RKO (cell line): ENCODE data around the gene GRID2IP.
"Not testable (repeated sequence)": the region's sequence is repeated elsewhere in the genome, so short reads cannot be mapped to it uniquely, and the experiment has no call there.

ENCODE experiments used
- DNase-seq: peaks from one replicate; pipeline ENCODE4 v3.0.0-alpha.2; 2016; ENCODE audit warnings: low spot score

The GRID2IP gene

DNA sequence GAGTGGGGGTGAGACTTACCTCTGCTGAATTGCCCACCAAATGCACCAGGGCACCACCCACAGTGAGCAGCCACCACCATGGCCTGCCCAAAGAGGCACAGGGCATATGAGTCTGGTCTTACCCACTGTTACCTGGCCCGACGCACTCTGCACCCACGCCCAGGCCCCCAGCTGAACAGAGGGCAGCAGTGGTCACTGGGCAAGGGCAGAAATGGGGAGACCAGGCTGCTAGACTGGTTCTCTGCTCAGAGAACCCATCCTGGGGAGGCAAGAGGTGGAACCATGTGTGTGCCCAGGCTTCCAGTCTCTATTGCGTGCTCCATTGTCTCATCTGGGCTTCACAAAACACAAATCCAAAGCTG lies 64.1 kb downstream of the GRID2IP start:
- no peak for DNase-seq

DNA sequence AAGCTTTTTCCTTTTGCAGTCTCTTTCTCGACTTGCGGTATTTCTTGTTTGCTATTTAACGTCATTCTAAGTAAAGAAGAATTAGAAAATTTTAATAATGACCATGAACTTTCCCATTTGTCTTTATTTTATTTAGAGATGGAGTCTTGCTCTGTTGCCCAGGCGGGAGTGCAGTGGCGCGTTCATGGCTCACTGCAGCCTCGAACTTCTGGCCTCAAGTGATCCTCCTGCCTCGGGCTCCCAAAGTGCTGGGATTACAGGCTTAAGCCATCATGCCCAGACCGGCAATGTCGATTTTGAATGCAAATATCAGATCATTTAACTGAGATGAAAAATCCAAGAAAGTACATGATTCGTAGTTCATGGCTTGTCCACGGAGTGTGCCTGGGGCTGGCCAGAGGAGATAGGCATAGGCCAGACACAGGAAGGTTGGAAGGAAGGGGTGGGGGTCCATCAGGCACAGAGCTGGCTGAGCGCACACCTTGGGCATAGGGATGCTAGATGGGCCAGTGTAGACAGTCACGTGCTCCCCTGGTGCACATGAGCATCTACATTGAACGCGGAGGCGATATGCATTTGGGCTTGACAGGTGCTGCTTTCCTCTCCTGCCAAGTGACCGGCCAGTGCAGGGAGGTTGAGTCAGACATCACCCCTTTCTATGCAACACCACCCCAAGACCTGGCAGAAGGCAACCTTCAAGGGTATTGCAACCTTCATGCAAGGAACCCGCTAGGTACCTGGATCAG lies 64.7 kb downstream of the GRID2IP start:
- no peak for DNase-seq

DNA sequence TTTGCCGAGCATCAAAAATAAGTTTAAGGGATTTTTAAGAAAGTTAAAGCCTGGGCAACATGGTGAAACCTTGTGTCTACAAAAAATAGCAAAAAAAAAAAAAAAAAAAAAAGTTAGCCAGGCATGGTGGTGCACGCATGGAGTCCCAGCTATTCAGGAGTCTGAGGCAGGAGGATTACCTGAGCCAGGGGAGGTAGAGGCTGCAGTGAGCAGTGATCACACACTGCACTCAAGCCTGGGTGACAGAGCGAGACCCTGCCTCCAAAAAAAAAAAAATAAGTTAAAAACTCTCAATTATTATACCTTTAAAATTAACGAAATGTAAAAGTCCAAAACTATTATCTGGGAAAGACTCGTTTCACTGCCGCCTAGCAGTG lies 68.5 kb downstream of the GRID2IP start:
- no peak for DNase-seq

DNA sequence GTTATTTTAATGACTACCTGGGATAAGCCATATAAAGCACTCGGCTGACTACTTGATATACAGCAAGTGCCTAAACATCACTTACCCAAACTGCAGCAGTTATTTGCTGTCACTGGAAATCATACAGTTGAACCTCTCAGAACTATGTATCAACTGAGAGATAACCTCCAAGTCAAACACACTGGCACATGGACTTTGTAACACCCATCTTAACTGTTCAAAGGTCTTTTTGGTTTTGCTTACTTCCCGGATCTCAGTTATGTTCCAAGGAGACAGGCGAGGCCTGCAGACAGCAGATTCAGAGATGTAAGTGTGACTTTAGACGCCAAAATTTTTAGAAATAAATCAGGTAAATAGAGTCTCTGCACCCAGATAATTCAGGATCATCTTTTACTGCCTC lies 69.0 kb downstream of the GRID2IP start:
- DNase-seq, result no peak

DNA sequence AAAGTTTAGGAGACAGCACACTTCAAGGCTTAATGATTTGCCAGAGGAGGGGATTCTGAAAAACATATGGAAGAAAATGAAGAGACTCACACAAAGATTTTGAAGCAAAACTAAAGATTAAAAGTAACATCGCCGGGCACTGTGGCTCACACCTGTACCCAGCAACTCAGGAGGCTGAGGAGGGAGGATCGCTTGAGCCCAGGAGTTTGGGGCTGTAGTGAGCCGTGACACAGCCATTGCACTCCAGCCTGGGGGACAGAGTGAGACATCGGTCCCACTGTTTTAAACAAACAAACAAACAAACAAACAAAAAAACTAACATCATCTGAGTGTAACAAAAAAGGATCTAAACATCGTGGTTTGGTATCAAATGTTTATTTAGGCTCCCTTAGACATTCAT lies 69.8 kb downstream of the GRID2IP start:
- no peak for DNase-seq

DNA sequence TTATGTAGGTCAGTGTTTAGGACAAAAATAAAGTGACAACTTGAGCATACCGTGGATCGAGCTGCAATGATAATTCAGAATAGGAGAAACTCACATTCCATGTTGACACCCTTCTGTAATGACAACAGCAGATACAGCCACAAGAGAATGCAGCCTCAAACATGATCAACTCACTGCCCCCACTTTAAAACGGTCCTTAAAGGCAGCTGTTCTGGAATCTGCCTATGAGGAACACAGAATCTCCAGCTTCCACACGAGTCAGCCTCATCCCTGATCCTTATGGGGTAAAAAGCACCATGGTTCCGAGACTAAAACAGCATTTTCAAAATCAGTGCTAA lies 71.0 kb downstream of the GRID2IP start:
- DNase-seq, result no peak

DNA sequence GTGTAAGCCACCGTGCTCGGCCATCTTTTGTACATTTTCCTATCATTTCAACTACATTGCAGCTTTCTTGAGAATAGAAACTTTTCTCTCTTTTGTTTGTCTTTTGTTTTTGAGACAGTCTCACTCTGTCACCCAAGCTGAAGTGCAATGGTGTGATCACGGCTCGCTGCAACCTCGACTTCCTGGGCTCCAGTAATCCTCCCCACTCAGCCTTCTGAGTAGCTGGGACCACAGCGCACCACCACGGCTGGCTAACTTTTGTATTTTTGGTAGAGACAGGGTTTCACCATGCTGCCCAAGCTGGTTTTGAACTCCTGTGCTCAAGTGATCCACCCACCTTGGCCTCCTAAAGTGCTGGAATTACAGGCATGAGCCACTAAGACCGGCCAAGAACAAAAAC lies 72.2 kb downstream of the GRID2IP start:
- no peak for DNase-seq

DNA sequence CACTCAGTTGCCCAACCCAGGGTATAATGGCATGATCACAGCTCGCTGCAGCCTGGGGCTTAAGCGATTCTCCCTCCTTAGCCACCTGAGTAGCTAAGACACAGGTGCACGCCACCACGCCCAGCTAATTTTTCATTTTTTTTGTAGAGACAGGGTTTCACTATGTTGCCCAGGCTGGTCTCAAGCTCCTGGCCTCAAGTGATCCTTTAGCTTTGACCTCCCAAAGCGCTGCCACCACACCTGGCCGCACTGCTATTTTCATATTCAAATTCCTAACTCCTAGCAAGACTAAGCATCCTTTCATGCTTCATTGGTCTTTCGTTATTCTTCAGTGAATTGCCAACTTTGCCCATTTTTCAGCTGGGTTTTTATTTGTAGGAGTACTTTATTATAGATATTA lies 73.1 kb downstream of the GRID2IP start:
- DNase-seq, result no peak

DNA sequence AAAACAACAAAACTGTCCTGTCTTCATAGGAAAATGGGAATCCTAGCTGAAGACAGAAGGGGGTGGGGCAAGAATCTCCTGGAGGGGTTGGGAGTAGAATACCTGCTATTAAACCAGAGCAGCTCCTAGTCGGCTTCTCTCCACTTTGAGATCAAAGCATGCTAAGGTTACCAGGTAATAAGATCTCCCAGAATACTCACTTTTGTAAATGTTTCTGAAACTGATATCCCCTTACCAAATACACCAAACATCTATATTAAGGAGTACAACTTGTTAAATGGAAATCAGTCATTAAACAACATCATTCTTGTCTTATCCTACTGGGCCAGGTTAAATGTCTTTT lies 74.0 kb downstream of the GRID2IP start:
- no peak for DNase-seq

DNA sequence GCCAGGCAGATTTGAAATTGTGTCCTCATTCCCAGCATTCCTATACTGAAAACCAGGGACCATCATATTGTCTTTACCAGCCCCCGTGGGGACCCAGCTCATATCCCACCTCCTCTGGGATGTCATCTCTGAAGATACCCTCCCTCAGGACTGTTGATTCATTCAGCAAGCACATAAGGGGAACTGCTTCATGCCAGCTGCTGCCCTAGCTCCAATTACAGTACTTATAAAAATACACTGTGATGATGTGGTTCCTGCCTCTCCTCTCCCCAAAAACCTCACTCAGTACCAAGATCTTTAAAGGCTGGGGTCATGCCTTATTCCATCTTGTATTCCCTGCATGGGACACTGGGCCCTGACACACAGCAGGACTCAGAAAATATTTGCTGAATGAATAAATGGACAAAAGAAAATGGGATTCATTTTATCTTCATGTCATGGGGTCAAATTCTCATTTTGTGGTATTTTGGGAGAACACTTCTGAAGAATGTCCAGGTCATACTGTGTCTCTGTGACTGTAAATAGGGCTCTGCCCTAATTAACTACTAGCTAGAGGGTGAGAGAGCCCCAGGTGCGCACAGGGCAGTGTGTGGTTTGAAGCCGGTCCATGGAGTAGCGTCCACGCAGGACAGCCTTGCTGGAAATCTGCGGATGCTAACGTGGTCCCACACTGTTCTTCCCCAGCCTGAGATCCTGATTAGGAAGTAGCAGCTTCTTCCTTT lies 74.5 kb downstream of the GRID2IP start:
- no peak for DNase-seq

DNA sequence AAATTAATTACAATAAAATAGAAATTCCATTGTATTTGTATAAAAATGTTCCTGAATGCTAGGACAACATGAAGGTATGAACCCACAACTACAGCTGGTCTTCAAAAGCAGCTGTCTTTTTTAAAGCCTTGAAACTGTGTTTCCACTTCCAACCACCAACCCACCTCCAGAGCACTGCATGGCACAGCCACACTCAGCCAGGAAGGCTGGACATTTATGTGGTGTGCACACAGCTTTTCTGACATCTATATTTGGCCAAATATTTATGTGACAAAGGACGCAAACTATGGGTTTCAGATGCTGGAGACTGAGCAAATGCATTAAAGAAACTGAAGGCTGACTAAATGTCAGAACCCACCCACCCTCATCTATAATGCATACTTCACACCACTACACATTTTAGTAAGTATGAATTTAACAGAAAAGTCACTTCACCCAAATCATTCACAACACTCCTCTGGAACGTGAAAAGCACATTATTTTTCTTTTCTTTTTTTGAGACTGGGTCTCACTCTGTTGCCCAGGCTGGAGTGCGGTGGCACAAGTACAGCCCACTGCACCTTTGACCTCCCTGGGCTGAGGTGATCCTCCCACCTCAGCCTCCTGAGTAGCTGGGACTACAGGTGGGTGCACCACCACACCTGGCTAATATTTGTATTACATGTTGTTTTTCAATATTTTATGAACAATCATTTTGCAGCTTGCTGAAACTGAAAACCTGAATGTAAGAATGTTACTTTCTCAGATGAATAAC lies 75.7 kb downstream of the GRID2IP start:
- no peak for DNase-seq

DNA sequence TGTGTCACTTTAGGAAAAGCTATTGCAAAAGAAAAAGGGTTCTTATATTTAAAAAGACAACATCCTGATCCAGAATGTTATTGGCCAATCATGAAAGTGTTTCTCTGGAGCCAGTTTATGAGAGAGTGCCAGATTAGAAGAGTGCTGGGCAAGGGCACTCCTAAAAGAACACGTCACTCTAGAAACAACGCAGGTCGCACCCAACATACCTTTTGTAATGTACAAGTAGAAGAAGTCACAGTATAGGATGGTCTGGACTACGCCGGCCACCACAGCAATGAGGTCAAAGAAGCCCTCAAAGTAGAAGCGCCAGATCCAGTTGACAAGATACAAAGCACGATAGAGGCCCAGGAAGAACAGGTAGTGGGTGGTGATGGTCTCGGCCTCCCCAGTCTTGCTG lies 85.4 kb downstream of the GRID2IP start:
- no peak for DNase-seq

DNA sequence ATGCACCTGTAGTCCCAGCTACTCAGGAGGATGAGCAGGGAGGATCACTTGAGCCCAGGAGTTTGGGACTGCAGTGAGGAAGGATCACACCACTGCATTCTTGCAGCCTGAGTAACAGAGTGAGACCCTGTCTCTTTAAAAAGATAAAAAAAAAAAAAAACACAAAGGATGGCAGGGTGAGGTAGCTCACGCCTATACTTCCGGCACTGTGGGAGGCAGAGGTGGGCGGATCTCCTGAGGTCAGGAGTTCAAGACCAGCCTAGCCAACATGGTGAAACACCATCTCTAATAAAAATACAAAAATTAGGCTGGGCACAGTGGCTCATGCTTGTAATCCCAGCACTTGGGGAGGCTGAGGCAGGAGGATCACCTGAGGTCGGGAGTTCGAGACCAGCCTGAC lies 87.7 kb downstream of the GRID2IP start:
- not testable (repeated sequence) for DNase-seq

DNA sequence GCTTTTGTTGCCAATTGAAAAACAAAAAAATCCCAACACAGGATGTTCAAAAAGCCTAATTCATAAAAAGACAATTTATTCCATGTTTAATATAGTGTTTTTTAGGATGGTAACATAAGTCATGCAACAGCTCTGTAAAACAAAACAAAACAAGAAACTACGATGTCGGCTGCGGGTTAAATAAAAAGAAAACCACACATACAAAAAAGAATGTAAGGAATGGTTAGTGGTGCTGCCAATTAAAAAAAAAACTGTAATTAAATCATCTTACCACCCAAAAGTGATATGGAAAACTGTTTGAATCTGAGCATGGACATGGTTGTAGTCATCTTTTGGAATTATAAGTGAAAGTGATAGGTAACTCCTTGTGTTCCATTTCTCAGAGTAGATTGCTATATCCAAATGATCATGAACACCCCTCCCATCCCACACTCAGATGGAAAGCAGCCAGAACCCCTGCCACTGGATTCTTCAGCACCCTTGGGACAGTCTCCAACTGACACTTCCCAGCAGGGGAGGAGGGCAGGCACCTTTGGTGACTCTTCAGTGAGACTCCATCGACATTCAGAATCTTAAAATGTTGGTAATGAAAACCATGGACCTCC lies 89.2 kb downstream of the GRID2IP start:
- DNase-seq, result no peak

DNA sequence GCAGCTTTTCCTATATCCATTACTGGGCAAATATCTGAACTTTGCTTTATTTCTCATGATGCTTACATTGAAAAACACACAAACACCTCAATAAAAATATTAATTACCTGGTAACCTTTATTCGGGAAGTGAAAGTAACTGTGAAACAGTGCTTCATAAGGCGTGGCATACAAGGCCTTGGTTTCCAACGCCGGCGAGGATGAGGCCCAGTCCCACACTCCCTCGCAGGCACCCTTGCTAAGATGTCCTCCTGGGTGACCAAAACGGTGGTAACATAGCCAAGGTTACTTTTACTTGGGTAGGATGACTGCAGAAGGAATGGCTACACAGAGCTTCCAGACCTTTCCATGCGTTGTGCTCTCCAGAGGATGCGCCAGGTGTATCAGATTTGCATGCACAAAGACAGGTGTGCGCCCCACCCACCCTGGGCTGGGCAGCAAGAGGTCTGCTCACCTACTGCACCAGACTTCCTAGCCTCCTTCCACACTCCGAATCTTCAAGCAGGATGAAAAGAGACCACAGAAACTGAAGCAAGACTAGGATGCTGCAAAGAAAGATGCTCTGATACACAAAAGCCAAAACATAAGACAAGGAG lies 90.2 kb downstream of the GRID2IP start:
- no peak for DNase-seq

DNA sequence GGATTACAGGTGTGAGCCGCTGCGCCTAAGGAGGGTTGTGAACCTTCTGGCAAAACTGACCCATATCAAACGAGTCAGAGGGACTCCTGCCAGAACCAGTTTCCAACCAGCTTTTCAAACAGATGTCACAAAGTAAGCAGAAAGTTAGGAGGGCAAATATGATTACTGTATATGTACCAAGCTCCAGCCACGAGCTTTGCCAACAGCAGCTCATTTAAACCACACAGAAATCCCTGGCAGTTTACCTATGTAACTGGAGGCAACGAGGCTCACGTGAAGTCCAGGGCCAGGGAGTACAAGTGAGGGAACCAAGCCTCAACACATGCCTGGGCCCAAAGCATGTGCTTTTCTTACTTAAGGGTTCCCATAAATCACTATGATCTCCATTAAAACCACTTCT lies 91.0 kb downstream of the GRID2IP start:
- DNase-seq, result no peak

DNA sequence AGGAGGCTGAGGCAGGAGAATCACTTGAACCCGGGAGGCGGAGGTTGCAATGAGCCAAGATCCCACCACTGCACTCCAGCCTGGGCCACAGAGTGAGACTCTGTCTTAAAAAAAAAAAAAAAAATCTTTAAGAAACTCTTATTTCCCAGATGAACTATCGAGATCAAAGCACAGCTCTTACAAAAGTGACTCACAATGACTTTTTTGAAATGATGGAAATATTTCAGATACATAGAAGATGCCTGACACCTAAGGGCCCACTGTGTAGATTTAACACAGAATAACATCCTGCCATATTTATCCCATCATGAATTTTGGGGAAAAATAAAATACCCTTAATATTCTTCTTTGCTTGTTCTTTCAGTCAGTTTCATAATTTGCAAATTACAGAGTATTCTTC lies 92.6 kb downstream of the GRID2IP start:
- peak; percentile 37 for DNase-seq

DNA sequence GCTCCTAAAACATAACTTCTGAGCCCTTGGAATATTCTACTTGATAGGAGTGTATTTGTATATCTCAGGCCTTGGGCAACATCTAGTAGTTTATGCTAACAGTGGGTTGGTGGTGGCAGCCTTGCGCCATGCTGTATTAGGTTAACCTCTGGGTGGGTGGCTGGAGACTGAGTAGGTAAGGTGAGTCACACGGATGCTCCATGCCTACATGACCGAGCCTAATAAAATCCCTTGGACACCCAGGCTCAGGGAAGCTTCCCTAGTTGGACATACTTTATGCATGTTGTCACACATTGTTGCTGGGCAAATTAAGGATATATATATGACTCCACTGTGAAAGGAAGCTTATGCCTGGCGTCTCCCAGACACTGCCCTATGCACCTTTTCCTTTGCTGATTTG lies 97.5 kb downstream of the GRID2IP start:
- DNase-seq, result peak; percentile 87

DNA sequence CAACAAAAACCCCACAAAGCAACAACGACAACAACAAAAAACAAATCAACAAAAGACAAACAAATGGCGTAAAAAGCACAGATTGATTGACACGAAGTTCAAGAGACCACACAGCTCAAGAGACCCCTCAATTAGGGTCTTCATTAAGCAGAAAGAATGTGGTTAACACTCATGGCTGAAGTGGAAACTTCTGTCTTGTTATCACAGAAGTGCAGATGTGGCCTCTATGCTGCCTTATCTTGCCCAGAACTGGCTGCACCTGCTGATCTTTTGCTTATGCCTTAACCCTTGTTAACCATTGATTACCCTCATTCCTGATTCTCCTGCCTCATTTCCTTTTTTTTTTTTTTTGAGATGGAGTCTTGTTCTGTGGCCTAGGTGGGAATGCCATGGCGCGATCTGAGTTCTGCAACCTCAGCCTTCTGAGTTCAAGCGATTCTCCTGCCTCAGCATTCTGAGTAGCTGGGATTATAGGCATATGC lies 100.0 kb downstream of the GRID2IP start:
- DNase-seq, result no peak

DNA sequence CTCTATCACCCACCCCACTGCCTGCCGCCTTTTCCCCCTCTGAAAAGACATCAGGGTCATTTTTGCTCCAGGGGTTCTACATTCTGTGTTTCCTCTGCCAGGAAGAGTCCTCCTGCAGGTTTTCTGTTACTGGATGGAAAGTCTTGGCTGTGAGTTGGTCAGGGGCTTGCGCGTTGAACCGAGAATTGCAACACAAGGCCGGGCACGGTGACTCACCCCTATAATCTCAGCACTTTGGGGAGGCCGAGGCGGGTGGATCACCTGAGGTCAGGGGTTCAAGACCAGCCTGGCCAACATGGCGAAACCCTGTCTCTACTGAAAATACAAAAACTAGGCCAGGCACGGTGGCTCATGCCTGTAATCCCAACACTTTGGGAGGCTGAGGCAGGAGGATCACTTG lies 100.7 kb downstream of the GRID2IP start:
- DNase-seq, result not testable (repeated sequence)

DNA sequence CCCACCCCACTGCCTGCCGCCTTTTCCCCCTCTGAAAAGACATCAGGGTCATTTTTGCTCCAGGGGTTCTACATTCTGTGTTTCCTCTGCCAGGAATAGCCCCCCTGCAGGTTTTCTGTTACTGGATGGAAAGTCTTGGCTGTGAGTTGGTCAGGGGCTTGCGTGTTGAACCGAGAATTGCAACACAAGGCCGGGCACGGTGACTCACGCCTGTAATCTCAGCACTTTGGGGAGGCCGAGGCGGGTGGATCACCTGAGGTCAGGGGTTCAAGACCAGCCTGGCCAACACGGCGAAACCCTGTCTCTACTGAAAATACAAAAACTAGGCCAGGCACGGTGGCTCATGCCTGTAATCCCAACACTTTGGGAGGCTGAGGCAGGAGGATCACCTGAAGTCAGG lies 101.4 kb downstream of the GRID2IP start:
- DNase-seq, result not testable (repeated sequence)

DNA sequence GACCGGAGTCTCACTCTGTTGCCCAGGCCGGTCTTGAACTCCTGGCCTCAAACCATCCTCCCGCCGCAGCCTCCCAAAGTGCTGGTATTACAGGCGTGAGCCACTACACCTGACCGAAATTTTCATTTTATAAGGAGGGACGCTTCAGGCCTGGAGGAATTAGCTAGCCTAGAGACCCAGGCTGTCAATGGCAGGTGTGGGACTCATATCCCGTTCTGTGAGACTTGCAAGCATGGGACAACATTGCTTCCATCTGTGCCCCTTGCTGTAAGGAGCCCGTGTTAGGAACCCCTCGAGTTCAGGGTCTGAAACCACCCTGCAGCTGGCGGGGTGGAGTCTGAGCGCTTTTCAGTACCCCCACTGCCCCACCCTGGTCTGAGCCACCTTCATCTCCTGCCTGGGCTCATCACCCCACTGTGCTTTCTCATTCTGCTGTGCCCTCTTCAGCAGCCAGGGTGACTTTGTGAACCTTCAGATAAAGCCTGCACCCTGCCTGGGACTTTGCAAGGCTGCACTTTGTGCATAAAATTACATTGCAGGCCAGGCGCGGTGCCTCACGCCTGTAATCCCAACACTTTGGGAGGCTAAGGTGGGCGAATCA lies 102.2 kb downstream of the GRID2IP start:
- DNase-seq, result no peak
